LNCAP (cell line): ENCODE data around the gene GAREM1.

Experiments
- CTCF ChIP-seq: fragments of 450-650 bp; IDR thresholded peaks from 2 replicates; pipeline ENCODE4 v1.5.1; 2017; ENCODE audit warnings: mild to moderate bottlenecking

GAREM1 gene

GRCh38 chr18:32372381-32373061 is 98.2 kb downstream of the GAREM1 start:
- TF ChIP-seq CTCF: no peak

GRCh38 chr18:32372047-32372380 is 98.7 kb downstream of the GAREM1 start:
- TF ChIP-seq CTCF: no peak

GRCh38 chr18:32371384-32371783 is 99.3 kb downstream of the GAREM1 start:
- no peak for TF ChIP-seq CTCF

- TF ChIP-seq CTCF: no peak
These were observed 101.7 kb downstream of the GAREM1 start for GRCh38 chr18:32368991-32369390.

GRCh38 chr18:32368170-32368569 is 102.5 kb downstream of the GAREM1 start:
- no peak for TF ChIP-seq CTCF

GRCh38 chr18:32366586-32367538 is 103.8 kb downstream of the GAREM1 start:
- TF ChIP-seq CTCF: no peak

GRCh38 chr18:32362484-32362883 is 108.2 kb downstream of the GAREM1 start:
- TF ChIP-seq CTCF: no peak
